Measurements from ENCODE around the gene HBP1. TPM values are rescaled to one million over a fixed set of nuclear protein-coding genes. Genes with fewer than 3 reads are reported as not detected.
A peak's percentile ranks its signal among the peaks of the same experiment; 100 is the strongest.

The HBP1 gene
- total RNA-seq, 1 experiment from 2014 or later: 37.4 TPM

DNA sequence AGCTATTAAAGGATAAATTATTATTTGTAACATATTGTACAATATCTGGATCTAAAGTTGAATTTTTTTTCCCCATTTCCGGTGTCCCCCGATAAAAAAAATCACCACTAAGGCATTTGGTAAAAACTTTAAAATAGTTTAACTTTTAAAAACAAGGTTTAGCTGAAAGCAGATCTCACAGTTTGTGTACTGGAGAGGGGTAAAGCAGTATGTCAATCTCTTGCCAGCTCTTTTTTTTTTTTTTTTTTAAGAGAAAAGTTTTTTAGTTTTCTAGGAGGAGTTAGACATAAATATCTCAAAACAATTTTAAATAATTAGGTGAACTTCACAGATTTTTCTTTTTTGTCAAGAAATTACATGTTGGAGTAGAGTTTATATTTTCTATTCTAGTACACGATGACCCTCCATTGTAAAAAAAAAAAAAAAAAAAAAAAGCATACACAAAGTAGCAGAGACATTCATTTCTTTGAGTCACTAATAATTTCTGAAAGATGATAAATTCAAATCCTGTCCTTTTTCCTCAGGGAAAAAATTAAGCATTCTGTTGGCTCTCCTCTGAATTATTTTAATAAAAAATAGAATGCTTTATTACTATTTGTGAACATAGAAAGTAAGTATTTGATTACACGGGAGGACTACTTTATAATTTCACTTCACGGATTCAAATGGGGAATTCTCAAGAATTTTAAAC lies 1.9 kb upstream of the HBP1 start:
- DNase-seq: no peak
- Histone ChIP-seq H3K36me3 (no peaks in the 10 kb centered on the region), H3K27me3 (no peaks in the 10 kb centered on the region), H3K9me3 (replicated peaks) (no peaks in the 10 kb centered on the region), H3K27ac (peak overlapping the region; percentile 63), H3K4me1 (no peaks in the 10 kb centered on the region), H3K4me3 (peak overlapping the region; percentile 60)

DNA sequence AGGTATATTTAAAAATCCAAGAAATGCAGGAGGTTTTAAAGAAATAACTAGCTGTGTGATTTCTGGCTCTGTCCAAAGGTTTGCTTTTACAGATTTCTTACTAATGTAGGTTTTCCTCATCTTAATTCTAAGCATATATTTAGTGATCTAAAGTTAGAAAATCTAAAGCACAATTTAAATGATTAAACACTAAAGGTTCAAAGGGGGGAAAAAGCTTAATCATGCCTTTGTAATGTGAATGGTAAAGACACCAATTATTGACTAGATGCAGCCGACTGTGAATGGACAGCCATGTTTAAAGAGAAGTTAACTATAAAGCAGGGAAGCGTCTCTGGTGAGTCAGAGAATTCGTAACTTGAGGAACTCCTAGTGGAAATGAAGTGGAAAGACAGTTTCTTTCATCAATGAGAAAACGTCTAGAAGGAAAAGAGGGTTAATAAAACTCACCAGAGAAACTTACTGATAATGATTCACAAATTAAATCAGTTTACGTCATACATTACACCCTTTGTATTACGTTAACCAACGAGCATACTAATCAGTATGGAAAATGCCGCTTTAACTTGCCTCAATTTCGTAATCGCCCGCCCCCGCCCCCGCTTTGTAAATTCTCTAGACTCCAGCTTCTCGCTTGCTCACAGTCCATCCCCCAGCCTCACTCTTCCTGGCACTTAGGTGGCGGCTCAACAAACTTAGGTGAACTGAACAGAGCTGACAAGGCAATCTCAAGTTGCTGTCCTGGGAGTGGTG lies 1.1 kb upstream of the HBP1 start:
- Histone ChIP-seq H3K4me3 (peak overlapping the region; percentile 60), H3K36me3 (no peaks in the 10 kb centered on the region), H3K9me3 (replicated peaks) (no peaks in the 10 kb centered on the region), H3K27me3 (no peaks in the 10 kb centered on the region), H3K4me1 (no peaks in the 10 kb centered on the region), H3K27ac (peak overlapping the region; percentile 63)
- DNase-seq: peak; percentile 45 to 79

GRCh38 chr7:107169120-107170050 lies 582 bp downstream of the HBP1 start:
- Histone ChIP-seq H3K4me3 (peak overlapping the region; percentile 76), H3K36me3 (no peaks in the 10 kb centered on the region), H3K27ac (peak overlapping the region; percentile 83), H3K4me1 (no peaks in the 10 kb centered on the region), H3K9me3 (replicated peaks) (no peaks in the 10 kb centered on the region), H3K27me3 (no peaks in the 10 kb centered on the region)
- DNase-seq: peak; percentile 95 to 96

- H3K27ac ChIP-seq: peak overlapping the region; percentile 83
- DNase-seq: no peak
- no peaks in the 10 kb centered on the region for H3K27me3 ChIP-seq
- no peaks in the 10 kb centered on the region for H3K9me3 ChIP-seq (replicated peaks)
- H3K4me3 ChIP-seq: peak overlapping the region; percentile 76
- H3K36me3 ChIP-seq: no peaks in the 10 kb centered on the region
- H3K4me1 ChIP-seq: no peaks in the 10 kb centered on the region
These were observed 1.5 kb downstream of the HBP1 start for GRCh38 chr7:107170051-107170915.

GRCh38 chr7:107171496-107171895 lies 2.7 kb downstream of the HBP1 start:
- H3K36me3 ChIP-seq: no peaks in the 10 kb centered on the region
- no peaks in the 10 kb centered on the region for H3K9me3 ChIP-seq (replicated peaks)
- H3K4me3 ChIP-seq: no peak overlapping the region
- no peak overlapping the region for H3K27ac ChIP-seq
- no peaks in the 10 kb centered on the region for H3K27me3 ChIP-seq
- no peak for DNase-seq
- H3K4me1 ChIP-seq: no peaks in the 10 kb centered on the region

DNA sequence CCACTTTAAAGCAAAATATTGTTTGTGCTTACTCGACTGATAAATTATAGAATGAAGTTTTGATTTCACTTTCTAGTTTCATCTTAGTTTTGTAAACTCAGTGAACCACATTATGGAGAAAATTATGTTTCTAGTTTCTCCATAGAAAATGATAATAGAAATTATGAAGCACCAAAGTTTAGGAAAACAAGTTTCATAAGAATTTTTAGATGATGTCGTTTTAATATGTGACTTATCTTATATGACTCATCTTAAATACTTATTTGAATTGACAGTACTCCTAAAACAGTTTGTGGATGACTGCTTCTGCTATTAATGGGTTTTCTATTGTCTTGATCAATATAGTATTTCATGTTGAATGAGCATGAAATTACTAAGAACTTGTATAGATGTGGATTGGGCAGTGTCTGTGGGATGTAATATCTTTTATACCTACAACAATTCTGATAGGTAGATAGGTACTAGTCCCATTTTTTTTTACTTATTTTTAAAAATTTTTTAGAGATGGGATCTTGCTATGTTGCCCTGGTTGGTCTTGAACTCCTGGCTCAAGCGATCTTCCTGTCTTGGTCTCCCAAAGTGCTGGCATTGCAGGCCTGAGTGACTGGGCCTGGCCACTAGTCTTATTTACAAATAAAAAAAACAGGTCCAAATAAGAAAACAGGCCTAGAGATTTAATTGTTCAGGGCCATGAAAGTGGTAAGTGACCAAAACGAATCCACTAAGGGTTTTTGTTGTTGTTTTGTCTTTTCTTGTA lies 3.7 kb downstream of the HBP1 start:
- no peak for DNase-seq
- H3K9me3 ChIP-seq (replicated peaks): no peaks in the 10 kb centered on the region
- H3K4me1 ChIP-seq: no peaks in the 10 kb centered on the region
- H3K36me3 ChIP-seq: no peaks in the 10 kb centered on the region
- no peak overlapping the region for H3K27ac ChIP-seq
- H3K27me3 ChIP-seq: no peaks in the 10 kb centered on the region
- no peak overlapping the region for H3K4me3 ChIP-seq

DNA sequence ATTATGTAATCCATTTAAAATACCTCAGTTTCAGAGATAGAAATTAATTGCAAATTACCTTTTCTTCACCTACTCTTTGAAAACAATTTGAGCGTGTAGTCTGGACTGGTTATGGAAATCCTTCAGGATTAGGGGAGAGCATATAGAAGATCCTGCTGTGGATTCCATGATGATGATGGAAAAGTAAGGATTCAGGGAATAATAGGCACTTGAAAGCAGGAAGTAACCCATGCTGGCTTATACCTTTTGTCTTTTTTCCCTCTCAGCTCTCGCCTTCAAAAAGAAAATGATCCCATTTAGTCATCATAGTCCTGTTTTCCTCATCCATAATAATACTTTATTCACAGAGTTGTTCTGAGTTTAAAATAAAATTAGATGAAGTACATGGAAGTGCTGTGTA lies 4.4 kb downstream of the HBP1 start:
- Histone ChIP-seq H3K9me3 (replicated peaks) (no peaks in the 10 kb centered on the region), H3K27me3 (no peaks in the 10 kb centered on the region), H3K27ac (no peak overlapping the region), H3K4me1 (no peaks in the 10 kb centered on the region), H3K4me3 (no peak overlapping the region), H3K36me3 (no peaks in the 10 kb centered on the region)
- no peak for DNase-seq

- H3K9me3 ChIP-seq (replicated peaks): no peaks in the 10 kb centered on the region
- no peaks in the 10 kb centered on the region for H3K27me3 ChIP-seq
- H3K36me3 ChIP-seq: no peaks in the 10 kb centered on the region
- no peak overlapping the region for H3K27ac ChIP-seq
- DNase-seq: no peak
- H3K4me3 ChIP-seq: no peak overlapping the region
- H3K4me1 ChIP-seq: no peaks in the 10 kb centered on the region
These were observed 5.0 kb downstream of the HBP1 start for GRCh38 chr7:107173691-107174406.

GRCh38 chr7:107179326-107180164 lies 10.7 kb downstream of the HBP1 start:
- DNase-seq: peak in 1 of 2 experiments; percentile 12
- H3K9me3 ChIP-seq (replicated peaks): no peaks in the 10 kb centered on the region
- H3K27ac ChIP-seq: no peak overlapping the region
- H3K4me1 ChIP-seq: peaks cover 15% of the 10 kb centered on the region; the same call in 1 of the 2 replicates
- H3K27me3 ChIP-seq: no peaks in the 10 kb centered on the region
- H3K4me3 ChIP-seq: no peak overlapping the region
- H3K36me3 ChIP-seq: peaks cover 22% of the 10 kb centered on the region

DNA sequence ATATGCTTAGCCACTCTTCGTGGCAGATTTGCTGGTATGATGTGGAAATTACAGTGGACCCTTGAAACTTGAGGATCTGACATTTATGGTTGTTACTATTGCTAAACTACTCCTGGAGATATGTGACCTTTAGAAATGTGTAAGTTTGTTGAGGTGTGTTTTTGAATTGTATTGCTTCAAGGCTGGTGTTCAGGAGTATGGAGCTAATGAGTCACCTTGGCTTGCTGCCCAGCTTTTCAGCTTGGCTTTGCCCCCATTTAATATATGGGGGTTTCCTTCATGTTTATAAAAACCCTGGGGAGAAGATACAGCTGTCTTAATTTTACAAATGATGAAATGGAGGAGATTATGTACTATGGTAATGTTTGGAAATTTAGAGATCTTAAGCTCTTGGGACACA lies 11.6 kb downstream of the HBP1 start:
- no peaks in the 10 kb centered on the region for H3K9me3 ChIP-seq (replicated peaks)
- peak; percentile 57 to 70 for DNase-seq
- no peaks in the 10 kb centered on the region for H3K27me3 ChIP-seq
- peaks cover 15% of the 10 kb centered on the region; the same call in 1 of the 2 replicates for H3K4me1 ChIP-seq
- H3K27ac ChIP-seq: no peak overlapping the region
- H3K36me3 ChIP-seq: peaks cover 22% of the 10 kb centered on the region
- no peak overlapping the region for H3K4me3 ChIP-seq

DNA sequence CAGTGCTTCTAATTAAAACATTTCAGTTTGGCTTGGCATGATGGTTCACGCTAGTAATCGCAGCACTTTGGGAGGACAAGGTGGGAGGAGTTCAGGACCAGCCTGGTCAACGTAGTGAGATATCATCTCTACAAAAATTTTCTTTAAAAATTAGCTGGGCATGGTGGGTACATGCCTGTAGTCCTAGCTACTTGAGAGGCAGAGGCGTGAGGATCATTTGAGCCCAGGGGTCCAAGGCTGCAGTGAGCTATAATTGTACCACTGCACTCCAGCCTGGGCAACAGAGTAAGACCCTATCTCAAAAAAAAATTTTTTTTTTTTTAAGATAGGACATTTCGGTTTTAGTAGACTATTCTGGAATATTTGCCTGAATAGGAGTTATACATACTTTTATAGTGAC lies 12.4 kb downstream of the HBP1 start:
- no peak for DNase-seq
- H3K36me3 ChIP-seq: peaks cover 22% of the 10 kb centered on the region
- no peak overlapping the region for H3K4me3 ChIP-seq
- no peaks in the 10 kb centered on the region for H3K27me3 ChIP-seq
- no peaks in the 10 kb centered on the region for H3K9me3 ChIP-seq (replicated peaks)
- H3K4me1 ChIP-seq: peaks cover 15% of the 10 kb centered on the region; the same call in 1 of the 2 replicates
- no peak overlapping the region for H3K27ac ChIP-seq

GRCh38 chr7:107185716-107186115 lies 16.9 kb downstream of the HBP1 start:
- no peaks in the 10 kb centered on the region for H3K9me3 ChIP-seq (replicated peaks)
- H3K4me3 ChIP-seq: no peak overlapping the region
- DNase-seq: no peak
- H3K27me3 ChIP-seq: no peaks in the 10 kb centered on the region
- peaks cover 2% of the 10 kb centered on the region; the same call in 1 of the 2 replicates for H3K4me1 ChIP-seq
- H3K36me3 ChIP-seq: peaks cover 51% of the 10 kb centered on the region
- no peak overlapping the region for H3K27ac ChIP-seq
